Stimulated activated CD4-positive, alpha-beta T cell treated with anti-CD3 and anti-CD28 coated beads, Interleukin-4, amount 100 ng/mL, for 4 hours (primary cell): ENCODE results near the gene MFSD1.

Source experiments
- DNase-seq, 2 experiments: peaks; one replicate each; pipeline ENCODE4 v3.0.0-alpha.2; 2020

The MFSD1 gene

GRCh38 chr3:158801696-158802408 is at the start of gene MFSD1:
MFSD1 (plus strand) TSS chr3:158802054; CDS start chr3:158802153, 99 bp downstream.
- DNase-seq = peak; percentile 82 to 84

GRCh38 chr3:158753854-158754253 is 48.0 kb upstream of the MFSD1 start:
- DNase-seq = no peak

- DNase-seq = no peak
These were observed 46.4 kb upstream of the MFSD1 start for GRCh38 chr3:158755421-158755820.

- no peak for DNase-seq
These were observed 40.5 kb upstream of the MFSD1 start for GRCh38 chr3:158761350-158761749.

- no peak for DNase-seq
These were observed 39.2 kb upstream of the MFSD1 start for GRCh38 chr3:158762701-158763100.

- DNase-seq = no peak
These were observed 38.4 kb upstream of the MFSD1 start for GRCh38 chr3:158763421-158763820.

GRCh38 chr3:158765518-158766205 is 36.2 kb upstream of the MFSD1 start:
- no peak for DNase-seq

GRCh38 chr3:158766364-158766763 is 35.5 kb upstream of the MFSD1 start:
- DNase-seq = no peak

- DNase-seq = no peak
These were observed 33.5 kb upstream of the MFSD1 start for GRCh38 chr3:158768361-158768787.

GRCh38 chr3:158768881-158769543 is 32.8 kb upstream of the MFSD1 start:
- no peak for DNase-seq

GRCh38 chr3:158769549-158769948 is 32.3 kb upstream of the MFSD1 start:
- no peak for DNase-seq

GRCh38 chr3:158769952-158770740 is 31.7 kb upstream of the MFSD1 start:
- DNase-seq = no peak

- DNase-seq = no peak
These were observed 31.0 kb upstream of the MFSD1 start for GRCh38 chr3:158770741-158771350.

GRCh38 chr3:158771577-158771976 is 30.3 kb upstream of the MFSD1 start:
- DNase-seq = no peak

GRCh38 chr3:158771982-158772381 is 29.9 kb upstream of the MFSD1 start:
- no peak for DNase-seq

GRCh38 chr3:158773166-158773565 is 28.7 kb upstream of the MFSD1 start:
- DNase-seq = no peak

- DNase-seq = no peak
These were observed 27.7 kb upstream of the MFSD1 start for GRCh38 chr3:158773845-158774830.

GRCh38 chr3:158774965-158775364 is 26.9 kb upstream of the MFSD1 start:
- DNase-seq = no peak

- DNase-seq = no peak
These were observed 26.1 kb upstream of the MFSD1 start for GRCh38 chr3:158775426-158776410.

GRCh38 chr3:158776531-158776930 is 25.3 kb upstream of the MFSD1 start:
- DNase-seq = no peak
